HK-2 (cell line): Measurements from ENCODE around the gene FANCB.

Experiments used
- DNase-seq: peaks from one replicate; pipeline ENCODE4 v3.0.0-alpha.2; 2018; ENCODE audit not compliant: unreplicated experiment

FANCB gene

DNA sequence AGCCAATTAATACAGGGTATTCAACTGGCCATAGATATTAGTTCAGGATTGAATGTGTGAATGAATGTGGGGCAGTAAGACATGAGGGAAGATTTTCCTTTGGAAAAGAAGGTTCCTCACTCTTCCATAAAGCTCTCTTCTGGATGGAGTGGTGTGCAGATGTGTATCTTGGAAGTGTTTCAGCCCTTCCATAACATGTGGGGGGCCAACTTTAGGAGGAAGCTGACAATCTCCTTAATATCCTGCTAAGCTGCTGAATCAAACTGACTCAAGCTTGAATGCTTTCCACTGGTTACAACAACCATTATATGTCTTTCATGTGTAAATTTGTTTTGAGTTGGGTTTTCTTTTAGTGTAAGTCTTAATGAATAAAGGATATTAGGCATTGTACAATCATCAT is 40.3 kb downstream of the FANCB start:
- DNase-seq = no peak

DNA sequence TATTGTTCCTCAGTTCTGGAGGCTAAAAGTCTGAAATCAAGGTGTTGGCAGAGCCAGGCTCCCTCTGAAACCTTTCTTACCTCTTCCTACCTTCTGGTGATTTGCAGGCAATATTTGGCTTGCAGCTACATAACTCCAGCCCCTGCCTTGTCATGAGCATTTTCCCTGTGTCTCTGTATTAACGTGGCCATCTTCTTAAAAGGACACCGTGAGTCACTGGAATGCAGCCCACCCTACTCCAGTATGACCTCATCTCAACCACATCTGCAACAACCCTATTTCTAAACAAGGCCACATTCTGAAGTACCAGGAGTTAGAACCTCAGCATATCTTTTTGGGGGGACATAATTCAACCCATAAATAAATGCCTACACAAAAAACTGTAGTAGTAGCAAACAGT is 40.7 kb downstream of the FANCB start:
- DNase-seq = no peak

DNA sequence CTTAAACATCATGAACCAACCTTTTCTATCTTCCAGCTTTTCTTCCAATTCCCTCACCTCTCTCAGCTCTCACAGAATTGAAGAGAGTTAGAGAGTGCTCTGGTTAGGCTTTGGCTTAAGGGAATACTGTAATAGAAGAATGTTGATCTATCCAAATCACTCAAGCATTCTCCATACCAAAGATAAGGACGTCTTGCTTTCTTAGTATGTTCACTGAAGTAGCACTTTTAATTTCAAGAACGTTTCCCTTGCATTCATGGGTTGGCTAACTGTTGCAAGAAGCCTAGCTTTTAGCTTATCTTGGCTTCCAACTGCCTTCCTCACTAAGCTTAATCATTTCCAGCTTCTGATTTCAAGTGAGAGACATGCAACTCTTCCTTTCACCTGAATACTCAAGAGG is 43.2 kb downstream of the FANCB start:
- no peak for DNase-seq

DNA sequence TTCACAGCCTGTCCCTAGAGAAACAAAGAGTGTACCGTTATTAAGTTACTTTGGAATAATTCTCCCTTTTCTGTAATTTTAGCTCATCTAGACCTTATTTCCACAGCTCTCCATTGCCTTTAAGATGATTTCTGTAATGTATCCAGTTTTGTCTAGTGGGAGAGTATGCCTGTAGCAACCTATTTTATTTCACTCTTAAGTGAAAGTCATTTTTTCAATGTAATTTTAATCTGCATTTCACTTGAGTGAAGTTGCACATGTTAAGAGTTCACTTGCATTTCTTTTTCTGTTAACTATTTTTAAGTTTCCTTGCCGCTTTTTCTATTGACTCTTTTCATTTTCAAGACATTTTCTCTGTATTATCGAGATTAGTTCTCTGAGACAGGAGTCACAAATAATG is 46.5 kb downstream of the FANCB start:
- DNase-seq = no peak

DNA sequence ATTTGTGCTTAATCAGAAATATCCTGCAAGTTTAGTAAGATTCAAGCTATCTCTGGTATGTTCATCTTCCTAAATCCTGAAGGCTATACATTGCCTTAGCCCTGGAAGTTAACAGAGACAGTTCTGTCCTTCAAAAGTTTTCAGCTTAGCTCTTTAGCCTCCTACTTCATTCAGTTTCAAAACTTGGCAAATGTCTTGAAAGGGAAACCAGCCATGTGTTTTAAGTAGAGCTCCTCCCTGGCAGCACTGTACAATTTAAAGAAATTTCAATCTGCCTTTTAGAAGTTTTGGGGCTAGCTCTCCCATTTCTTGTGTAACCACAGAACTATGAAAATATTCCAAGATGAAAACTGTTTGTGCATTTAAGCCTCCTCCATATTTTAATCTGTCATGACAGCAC is 47.0 kb downstream of the FANCB start:
- DNase-seq = no peak

DNA sequence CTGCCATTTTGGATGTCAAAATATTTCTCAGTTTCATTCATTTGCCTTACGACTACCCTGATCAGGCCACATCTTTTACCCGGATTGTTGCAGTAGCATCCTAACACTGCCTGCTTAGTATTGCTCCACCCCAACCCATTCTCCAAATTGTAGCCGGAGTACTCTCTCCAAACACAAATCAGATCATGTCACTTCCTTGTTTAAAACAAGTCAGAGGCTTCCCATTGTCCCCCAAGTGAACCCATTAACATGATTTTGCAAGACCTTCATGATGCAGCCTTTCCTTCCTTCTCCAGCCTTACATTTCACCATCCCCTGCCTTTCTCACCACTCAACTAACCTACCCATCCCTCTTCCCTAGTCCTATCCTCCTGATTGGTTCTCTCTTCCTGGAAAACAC is 53.1 kb downstream of the FANCB start:
- no peak for DNase-seq

DNA sequence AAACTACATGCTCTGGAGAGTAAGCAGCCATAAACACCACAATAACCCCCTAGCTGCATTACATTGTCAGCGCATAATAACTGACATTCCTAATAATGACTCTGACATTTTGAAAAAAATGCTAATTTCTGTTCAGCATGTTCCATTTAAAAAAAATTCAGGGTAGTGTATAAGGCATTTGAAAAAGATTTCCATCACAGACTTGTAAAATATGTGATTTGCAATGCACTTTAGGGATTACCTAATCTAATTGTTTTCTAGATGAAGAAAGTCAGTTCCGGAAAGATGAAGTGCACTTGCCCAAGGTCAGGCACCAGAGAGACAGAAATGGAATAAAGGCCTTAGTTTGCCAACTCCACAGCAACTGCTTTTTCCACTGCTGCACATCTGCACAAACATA is 55.3 kb downstream of the FANCB start:
- DNase-seq = no peak

DNA sequence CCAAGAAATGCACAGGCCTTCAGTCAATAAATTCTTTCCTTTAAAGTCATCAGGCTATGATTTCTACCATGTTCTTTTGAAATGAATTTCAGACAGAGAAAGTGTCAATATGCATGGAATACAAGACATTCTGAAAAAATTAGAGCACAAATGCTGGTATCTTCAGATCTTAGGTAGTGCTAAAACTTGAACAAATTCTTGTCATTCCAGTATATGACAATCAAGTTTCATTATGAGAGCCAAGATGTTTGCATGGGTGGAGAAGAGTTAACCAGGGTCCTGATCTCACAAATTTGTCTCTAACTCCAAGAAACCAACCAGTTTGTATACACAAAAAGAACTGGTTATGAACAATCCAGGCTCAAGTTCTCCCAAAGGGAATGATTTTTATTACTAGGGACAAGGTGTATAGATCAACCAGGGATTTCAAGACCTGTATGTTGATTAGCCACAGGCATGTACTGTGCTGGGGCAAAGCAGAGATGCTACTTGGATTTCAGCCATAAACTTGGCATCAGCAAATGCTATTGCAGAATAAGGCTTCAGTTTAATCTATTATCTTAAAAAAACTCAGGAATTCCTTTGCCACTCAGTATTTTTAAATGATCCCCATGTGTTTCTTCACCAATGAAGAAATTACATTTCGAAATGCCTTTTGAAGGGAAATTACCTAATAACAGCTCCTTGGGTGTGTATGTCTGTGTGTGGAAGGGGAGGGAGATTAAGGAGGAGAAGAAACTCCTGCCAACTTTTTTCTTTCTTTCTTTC is 69.7 kb downstream of the FANCB start:
- DNase-seq = no peak

DNA sequence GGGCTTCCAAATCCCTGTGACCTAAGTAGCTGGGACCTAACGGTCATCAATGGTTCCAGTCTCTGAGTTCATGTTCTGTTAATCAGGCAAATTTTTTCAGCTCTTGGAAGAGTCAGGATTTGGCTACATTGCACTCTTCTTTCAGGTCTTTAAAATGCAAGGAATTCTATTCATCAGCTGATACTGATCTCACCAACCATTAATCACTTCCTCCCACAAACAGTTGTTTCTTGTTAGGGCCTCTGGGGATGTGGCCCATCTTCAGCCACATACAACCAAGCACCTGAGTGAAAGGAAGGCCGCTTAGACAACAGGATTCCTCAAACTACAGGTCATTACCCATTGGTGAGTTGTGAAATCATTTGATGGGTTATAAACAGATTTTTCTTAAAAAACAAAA is 71.7 kb downstream of the FANCB start:
- no peak for DNase-seq

DNA sequence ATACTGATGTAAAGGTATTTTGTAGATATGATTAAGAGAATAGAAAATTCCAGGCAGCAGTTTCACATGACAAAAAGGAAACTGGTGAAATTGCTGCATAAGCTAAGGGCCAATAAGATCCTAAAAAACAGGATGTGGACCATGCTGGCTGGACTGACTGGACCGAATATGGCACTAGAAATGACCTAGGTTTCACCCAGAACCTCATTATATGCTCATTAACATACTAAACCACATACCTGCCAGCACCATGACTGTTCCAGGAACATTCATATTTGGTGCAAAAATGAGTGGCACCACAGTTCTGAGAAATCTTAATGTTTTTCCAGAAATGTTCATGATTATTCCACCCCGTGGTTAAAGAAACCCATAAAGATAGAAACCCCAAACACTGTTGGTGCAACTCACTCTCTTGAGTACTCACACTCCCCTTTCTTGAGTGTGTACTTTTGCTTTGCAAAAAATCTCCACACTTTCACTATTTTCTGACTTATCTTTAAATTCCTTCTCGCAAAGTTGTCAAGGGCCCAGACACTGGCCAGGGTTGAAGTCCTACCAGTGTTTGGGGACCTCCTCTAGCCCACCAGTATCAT is 74.0 kb downstream of the FANCB start:
- DNase-seq = no peak
